ENCODE data around the gene CELA3B. TPM values are rescaled to one million over a fixed set of nuclear protein-coding genes. Genes with fewer than 3 reads are reported as not detected.
"Not testable (repeated sequence)": the region's sequence is repeated elsewhere in the genome, so short reads cannot be mapped to it uniquely, and the experiment has no call there.

The CELA3B gene
- total RNA-seq, 1 experiment from 2014 or later: not detected

DNA sequence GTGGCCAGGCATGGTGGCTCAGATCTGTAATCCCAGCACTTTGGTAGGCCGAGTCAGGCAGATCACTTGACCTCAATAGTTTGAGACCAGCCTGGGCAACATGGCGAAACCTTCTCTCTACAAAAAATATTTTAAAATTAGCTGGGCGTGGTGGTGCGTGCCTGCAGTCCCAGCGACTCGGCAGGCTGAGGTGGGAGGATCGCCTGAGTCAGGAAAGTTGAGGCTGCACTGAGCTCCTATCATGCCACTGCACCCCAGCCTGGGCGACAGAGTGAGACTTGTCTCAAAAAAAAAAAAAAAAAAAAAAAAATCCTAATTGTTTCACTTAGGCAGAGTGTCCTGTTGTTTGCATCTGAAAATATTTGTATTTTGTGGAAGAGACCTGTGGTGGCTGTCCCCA is 17.9 kb downstream of the CELA3B start:
- not testable (repeated sequence) for H4K20me1 ChIP-seq (ENCODE audit: insufficient read depth, low read depth, low read length); H3K9me2 ChIP-seq (replicated peaks; ENCODE audit: insufficient read depth, low read length); H3K4me2 ChIP-seq (ENCODE audit: low read depth, low read length, poor library complexity, severe bottlenecking); H3K36me3 ChIP-seq (ENCODE audit: insufficient read depth, low read length); H3K4me1 ChIP-seq (ENCODE audit: low read length); DNase-seq; H3K9me3 ChIP-seq (ENCODE audit: low read length); H3K79me2 ChIP-seq (ENCODE audit: low read length); H3K27me3 ChIP-seq (ENCODE audit: low read length); H3K9ac ChIP-seq (ENCODE audit: low read length); H3K4me3 ChIP-seq (ENCODE audit: low read length); H3K27ac ChIP-seq (ENCODE audit: low read length); H2AFZ ChIP-seq (ENCODE audit: low read length)

DNA sequence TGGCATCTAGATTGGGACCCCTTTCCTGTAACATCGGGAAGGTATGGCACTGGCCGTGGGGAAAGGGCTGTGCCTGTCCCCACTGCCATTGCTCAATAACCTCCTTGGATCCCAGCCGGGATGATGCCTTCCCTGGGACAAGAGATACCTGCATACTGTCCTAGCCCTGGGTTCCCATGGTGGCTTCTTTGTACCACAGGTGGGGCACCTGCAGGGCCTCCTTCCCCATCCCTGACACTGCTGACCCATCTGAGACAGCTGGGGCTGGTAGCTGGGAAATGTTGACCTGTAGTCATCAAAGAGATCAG is 19.8 kb downstream of the CELA3B start:
- not testable (repeated sequence) for DNase-seq; H3K4me2 ChIP-seq (ENCODE audit: low read depth, low read length, poor library complexity, severe bottlenecking); H3K4me3 ChIP-seq (ENCODE audit: low read length); H3K27me3 ChIP-seq (ENCODE audit: low read length); H4K20me1 ChIP-seq (ENCODE audit: insufficient read depth, low read depth, low read length); H3K9ac ChIP-seq (ENCODE audit: low read length); H3K9me3 ChIP-seq (ENCODE audit: low read length); H2AFZ ChIP-seq (ENCODE audit: low read length); H3K27ac ChIP-seq (ENCODE audit: low read length); H3K79me2 ChIP-seq (ENCODE audit: low read length); H3K4me1 ChIP-seq (ENCODE audit: low read length); H3K36me3 ChIP-seq (ENCODE audit: insufficient read depth, low read length); H3K9me2 ChIP-seq (replicated peaks; ENCODE audit: insufficient read depth, low read length)

DNA sequence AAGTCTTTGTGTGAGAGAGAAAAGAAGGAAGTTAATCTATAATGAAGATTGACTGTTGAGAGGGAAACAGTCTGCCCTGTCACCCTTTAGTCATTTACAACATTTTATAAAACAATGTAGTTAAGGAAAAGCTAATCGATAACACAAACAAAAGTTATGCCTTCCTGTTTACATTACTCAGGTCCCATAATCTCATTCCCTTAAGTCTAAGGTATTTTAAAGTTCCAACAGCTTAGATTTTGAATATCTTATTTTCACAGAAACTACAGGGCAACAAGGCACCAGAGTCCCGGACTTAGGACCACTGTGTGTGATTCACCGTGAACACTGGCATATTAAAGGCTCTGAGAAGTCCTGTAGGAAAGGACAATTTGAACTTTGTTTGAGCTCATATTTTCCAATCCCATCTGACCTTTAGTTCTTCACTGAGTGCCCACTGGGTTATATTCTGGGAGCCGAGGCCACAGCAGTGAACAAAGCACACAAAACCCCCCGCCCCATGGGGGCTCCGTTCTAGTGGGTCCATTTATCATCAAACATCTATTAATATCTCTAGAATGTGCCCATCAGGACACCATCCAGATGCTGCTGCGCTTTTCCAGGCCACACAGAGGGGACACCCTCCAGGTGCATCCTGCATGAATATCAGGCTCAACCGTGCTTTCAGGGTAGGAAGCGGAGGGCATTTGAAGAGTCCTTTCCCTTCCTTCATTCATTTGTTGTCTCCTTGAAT is 21.2 kb downstream of the CELA3B start:
- not testable (repeated sequence) for H3K9me2 ChIP-seq (replicated peaks; ENCODE audit: insufficient read depth, low read length); H3K36me3 ChIP-seq (ENCODE audit: insufficient read depth, low read length); DNase-seq; H2AFZ ChIP-seq (ENCODE audit: low read length); H3K9me3 ChIP-seq (ENCODE audit: low read length); H3K4me2 ChIP-seq (ENCODE audit: low read depth, low read length, poor library complexity, severe bottlenecking); H3K27ac ChIP-seq (ENCODE audit: low read length); H4K20me1 ChIP-seq (ENCODE audit: insufficient read depth, low read depth, low read length); H3K79me2 ChIP-seq (ENCODE audit: low read length); H3K27me3 ChIP-seq (ENCODE audit: low read length); H3K4me1 ChIP-seq (ENCODE audit: low read length); H3K4me3 ChIP-seq (ENCODE audit: low read length); H3K9ac ChIP-seq (ENCODE audit: low read length)

DNA sequence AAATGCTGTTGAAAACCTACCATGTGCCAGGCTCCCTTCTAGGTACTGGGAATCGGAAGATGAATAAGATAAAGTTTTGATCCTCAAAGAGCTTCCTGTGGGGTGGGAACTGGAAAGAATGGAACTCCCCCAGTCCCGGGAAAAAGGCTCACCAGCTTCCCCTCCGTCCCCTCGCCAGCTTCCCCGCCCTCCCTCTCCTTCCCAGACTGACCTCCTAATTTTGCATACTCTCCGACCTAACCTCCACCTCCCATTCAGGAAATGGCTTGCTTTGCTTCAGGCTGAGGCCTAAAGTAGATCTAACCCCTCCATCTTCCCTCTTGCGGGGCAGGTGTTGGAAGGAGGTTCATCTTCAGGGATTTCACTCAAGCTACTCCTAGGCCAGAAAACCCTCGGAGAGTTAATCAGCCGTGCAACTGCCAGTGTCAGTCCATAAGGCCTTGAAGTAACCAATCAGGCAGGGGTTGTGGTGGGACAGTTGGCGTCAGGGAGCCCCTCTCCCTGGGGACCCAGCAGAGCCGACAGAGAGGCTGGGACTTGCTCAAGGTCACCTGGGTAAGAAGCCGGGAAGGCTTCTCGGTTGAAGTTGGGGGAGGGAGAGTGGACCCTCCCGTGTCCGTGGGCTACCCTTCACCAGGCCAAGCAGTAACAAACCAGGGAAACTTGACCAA is 21.9 kb downstream of the CELA3B start:
- H3K9me2 ChIP-seq (replicated peaks; ENCODE audit: insufficient read depth, low read length); H3K4me2 ChIP-seq (ENCODE audit: low read depth, low read length, poor library complexity, severe bottlenecking); H3K4me1 ChIP-seq (ENCODE audit: low read length); H3K79me2 ChIP-seq (ENCODE audit: low read length); H3K9ac ChIP-seq (ENCODE audit: low read length); H3K9me3 ChIP-seq (ENCODE audit: low read length); H4K20me1 ChIP-seq (ENCODE audit: insufficient read depth, low read depth, low read length); H3K4me3 ChIP-seq (ENCODE audit: low read length); DNase-seq; H2AFZ ChIP-seq (ENCODE audit: low read length); H3K27me3 ChIP-seq (ENCODE audit: low read length); H3K27ac ChIP-seq (ENCODE audit: low read length); H3K36me3 ChIP-seq (ENCODE audit: insufficient read depth, low read length): not testable (repeated sequence)

DNA sequence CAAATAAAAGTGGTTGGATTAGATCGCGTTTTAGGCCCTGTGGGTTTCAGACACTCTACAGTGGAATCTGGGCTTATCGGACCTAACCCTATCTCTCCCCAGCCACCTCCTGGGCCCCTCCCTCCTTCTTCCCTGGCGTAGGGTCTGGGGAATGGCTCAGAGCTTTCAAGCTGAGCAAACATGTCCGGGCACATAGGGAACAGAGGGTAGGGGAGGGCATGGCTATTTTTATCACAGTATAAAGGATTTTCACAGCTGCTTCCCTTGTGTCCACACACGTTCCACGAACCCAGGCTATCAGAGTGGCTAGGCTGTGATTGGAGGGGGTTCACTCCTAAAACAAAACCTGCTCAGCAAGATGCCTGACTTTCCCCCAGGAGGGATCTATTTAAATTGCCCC is 22.8 kb downstream of the CELA3B start:
- H3K36me3 ChIP-seq (ENCODE audit: insufficient read depth, low read length); H3K4me3 ChIP-seq (ENCODE audit: low read length): not testable (repeated sequence)

DNA sequence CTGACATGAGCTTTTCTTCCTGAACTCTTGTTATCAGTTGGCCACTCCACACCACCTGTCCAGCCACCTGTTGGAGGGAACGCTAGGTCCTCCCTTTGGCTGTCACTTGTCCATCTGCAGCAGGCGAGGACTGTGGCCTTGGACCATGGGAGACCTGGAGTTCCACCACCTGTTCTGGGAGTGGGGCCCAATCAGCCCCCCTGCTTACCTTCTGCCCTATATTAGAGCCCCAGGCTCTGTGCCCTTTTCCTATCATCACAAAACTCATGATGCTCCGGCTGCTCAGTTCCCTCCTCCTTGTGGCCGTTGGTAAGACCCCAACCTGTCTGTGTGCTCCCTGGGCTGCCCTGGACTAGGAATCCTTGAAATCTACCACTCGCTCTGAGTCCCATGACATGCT is 24.6 kb downstream of the CELA3B start, which contains the start of gene CELA3A:
Gene CELA3A (plus strand): TSS at position 249 of the 400 bp plus-strand sequence. CDS start 18 bp downstream, at position 267.
- H3K9me3 ChIP-seq (ENCODE audit: low read length): no peaks in the 10 kb centered on the region
- H2AFZ ChIP-seq (ENCODE audit: low read length): no peak within 1 kb of the TSS
- H3K36me3 ChIP-seq (ENCODE audit: insufficient read depth, low read length): no peaks in the 10 kb centered on the region
- no peak for DNase-seq
- no peaks in the 10 kb centered on the region for H3K79me2 ChIP-seq (ENCODE audit: low read length)
- H3K4me2 ChIP-seq (ENCODE audit: low read depth, low read length, poor library complexity, severe bottlenecking): no peak within 1 kb of the TSS
- no peaks in the 10 kb centered on the region for H3K4me1 ChIP-seq (ENCODE audit: low read length)
- no peak within 1 kb of the TSS for H3K9ac ChIP-seq (ENCODE audit: low read length)
- H3K27ac ChIP-seq (ENCODE audit: low read length): no peak within 1 kb of the TSS
- no peaks in the 10 kb centered on the region for H3K27me3 ChIP-seq (ENCODE audit: low read length)
- H3K9me2 ChIP-seq (replicated peaks; ENCODE audit: insufficient read depth, low read length): no peaks in the 10 kb centered on the region
- no peaks in the 10 kb centered on the region for H4K20me1 ChIP-seq (ENCODE audit: insufficient read depth, low read depth, low read length)
- H3K4me3 ChIP-seq (ENCODE audit: low read length): no peak within 1 kb of the TSS

More for the DNA sequence above, 22.8 kb downstream of the CELA3B start:
- H3K9me3 ChIP-seq (ENCODE audit: low read length); H3K79me2 ChIP-seq (ENCODE audit: low read length); H3K27ac ChIP-seq (ENCODE audit: low read length); H4K20me1 ChIP-seq (ENCODE audit: insufficient read depth, low read depth, low read length); H3K9me2 ChIP-seq (replicated peaks; ENCODE audit: insufficient read depth, low read length); H3K9ac ChIP-seq (ENCODE audit: low read length); H3K4me2 ChIP-seq (ENCODE audit: low read depth, low read length, poor library complexity, severe bottlenecking); H2AFZ ChIP-seq (ENCODE audit: low read length); H3K4me1 ChIP-seq (ENCODE audit: low read length); H3K27me3 ChIP-seq (ENCODE audit: low read length); DNase-seq: not testable (repeated sequence)

DNA sequence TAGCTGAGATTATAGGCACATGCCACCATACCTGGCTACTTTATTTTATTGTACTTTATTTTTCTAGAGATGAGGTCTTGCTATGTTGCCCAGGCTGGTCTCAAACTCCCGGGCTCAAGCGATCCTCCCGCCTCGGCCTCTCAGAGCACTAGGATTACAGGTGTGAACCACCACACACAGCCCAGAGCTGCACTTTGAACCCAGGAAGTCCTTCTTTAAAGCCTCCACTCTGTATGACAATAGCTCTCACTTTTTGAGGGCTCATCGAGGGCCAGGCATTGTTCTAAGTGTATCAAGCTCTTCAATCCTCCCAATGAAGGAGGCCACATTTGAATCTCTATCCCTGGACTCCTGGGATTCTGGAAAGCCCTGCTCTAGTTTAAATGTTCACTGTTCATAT is 25.6 kb downstream of the CELA3B start:
- H3K4me3 ChIP-seq (ENCODE audit: low read length); H4K20me1 ChIP-seq (ENCODE audit: insufficient read depth, low read depth, low read length); DNase-seq; H3K27me3 ChIP-seq (ENCODE audit: low read length); H3K36me3 ChIP-seq (ENCODE audit: insufficient read depth, low read length); H2AFZ ChIP-seq (ENCODE audit: low read length); H3K4me1 ChIP-seq (ENCODE audit: low read length); H3K4me2 ChIP-seq (ENCODE audit: low read depth, low read length, poor library complexity, severe bottlenecking); H3K27ac ChIP-seq (ENCODE audit: low read length); H3K9me2 ChIP-seq (replicated peaks; ENCODE audit: insufficient read depth, low read length); H3K9me3 ChIP-seq (ENCODE audit: low read length); H3K79me2 ChIP-seq (ENCODE audit: low read length); H3K9ac ChIP-seq (ENCODE audit: low read length): not testable (repeated sequence)

DNA sequence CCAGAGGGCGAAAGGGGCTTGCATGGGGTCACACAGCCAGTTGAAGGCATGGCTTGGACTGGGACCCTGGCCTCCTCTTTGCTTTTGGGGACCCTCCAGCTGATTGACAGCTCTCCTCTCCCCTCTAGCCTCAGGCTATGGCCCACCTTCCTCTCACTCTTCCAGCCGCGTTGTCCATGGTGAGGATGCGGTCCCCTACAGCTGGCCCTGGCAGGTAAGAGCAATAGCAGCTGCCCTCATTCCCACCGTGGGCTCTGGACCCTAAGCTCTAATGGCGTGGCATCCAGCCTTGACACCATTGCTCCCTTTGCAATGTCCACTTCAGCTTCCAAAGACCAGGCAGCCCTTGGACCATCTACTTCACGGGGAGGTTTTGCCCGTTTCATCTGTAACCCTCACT is 26.1 kb downstream of the CELA3B start:
- H3K79me2 ChIP-seq (ENCODE audit: low read length); H3K4me2 ChIP-seq (ENCODE audit: low read depth, low read length, poor library complexity, severe bottlenecking); H3K27me3 ChIP-seq (ENCODE audit: low read length); H3K4me1 ChIP-seq (ENCODE audit: low read length); H3K36me3 ChIP-seq (ENCODE audit: insufficient read depth, low read length); H3K9me3 ChIP-seq (ENCODE audit: low read length); H3K9me2 ChIP-seq (replicated peaks; ENCODE audit: insufficient read depth, low read length); DNase-seq; H3K4me3 ChIP-seq (ENCODE audit: low read length); H3K27ac ChIP-seq (ENCODE audit: low read length); H4K20me1 ChIP-seq (ENCODE audit: insufficient read depth, low read depth, low read length); H2AFZ ChIP-seq (ENCODE audit: low read length); H3K9ac ChIP-seq (ENCODE audit: low read length): not testable (repeated sequence)
